ENCODE measurements around the gene HCAR3.
A peak's percentile ranks its signal among the peaks of the same experiment; 100 is the strongest.
"Not testable (repeated sequence)": the region's sequence is repeated elsewhere in the genome, so short reads cannot be mapped to it uniquely, and the experiment has no call there.

Gene HCAR3

GRCh38 chr12:122716658-122717057, at the start of gene HCAR3:
Gene HCAR3 (minus strand): TSS chr12:122716811. CDS start chr12:122716737, 74 bp downstream.
- H3K27me3 ChIP-seq (ENCODE audit: control insufficient read depth, insufficient read depth, low read length); H3K9me3 ChIP-seq (ENCODE audit: control insufficient read depth, insufficient read depth, low read length); H3K4me1 ChIP-seq (ENCODE audit: control insufficient read depth, insufficient read depth, low read length); H3K4me3 ChIP-seq (ENCODE audit: low read length); DNase-seq (ENCODE audit: low read depth, low spot score); H3K36me3 ChIP-seq (ENCODE audit: control insufficient read depth, insufficient read depth, low read length); H3K27ac ChIP-seq (ENCODE audit: low read length): not testable (repeated sequence)
- WGBS (ENCODE audit: insufficient coverage, insufficient read length): no CpG with 5 or more reads among the region's 10 CpGs

GRCh38 chr12:122757568-122757967, 41.0 kb upstream of the HCAR3 start:
- no peak for DNase-seq (ENCODE audit: low read depth, low spot score)
- H3K27me3 ChIP-seq (ENCODE audit: control insufficient read depth, insufficient read depth, low read length): no peaks in the 10 kb centered on the region
- H3K36me3 ChIP-seq (ENCODE audit: control insufficient read depth, insufficient read depth, low read length): peaks cover 10% of the 10 kb centered on the region; the same call in 1 of the 2 replicates
- no peak overlapping the region for H3K4me3 ChIP-seq (ENCODE audit: low read length)
- no peaks in the 10 kb centered on the region for H3K9me3 ChIP-seq (ENCODE audit: control insufficient read depth, insufficient read depth, low read length)
- WGBS (ENCODE audit: insufficient coverage, insufficient read length): no CpG with 5 or more reads among the region's 1 CpG
- no peaks in the 10 kb centered on the region for H3K4me1 ChIP-seq (ENCODE audit: control insufficient read depth, insufficient read depth, low read length)
- H3K27ac ChIP-seq (ENCODE audit: low read length): no peak overlapping the region

GRCh38 chr12:122754790-122755189, 38.2 kb upstream of the HCAR3 start:
- Histone ChIP-seq H3K27ac (ENCODE audit: low read length) (no peak overlapping the region), H3K4me3 (ENCODE audit: low read length) (no peak overlapping the region), H3K9me3 (ENCODE audit: control insufficient read depth, insufficient read depth, low read length) (no peaks in the 10 kb centered on the region), H3K27me3 (ENCODE audit: control insufficient read depth, insufficient read depth, low read length) (no peaks in the 10 kb centered on the region), H3K4me1 (ENCODE audit: control insufficient read depth, insufficient read depth, low read length) (no peaks in the 10 kb centered on the region), H3K36me3 (ENCODE audit: control insufficient read depth, insufficient read depth, low read length) (peaks cover 10% of the 10 kb centered on the region; the same call in 1 of the 2 replicates)
- no CpG with 5 or more reads among the region's 1 CpG for WGBS (ENCODE audit: insufficient coverage, insufficient read length)
- no peak for DNase-seq (ENCODE audit: low read depth, low spot score)

GRCh38 chr12:122753319-122753650, 36.7 kb upstream of the HCAR3 start:
- Histone ChIP-seq H3K27ac (ENCODE audit: low read length) (no peak overlapping the region), H3K4me3 (ENCODE audit: low read length) (peak overlapping the region; percentile 74), H3K9me3 (ENCODE audit: control insufficient read depth, insufficient read depth, low read length) (no peaks in the 10 kb centered on the region), H3K27me3 (ENCODE audit: control insufficient read depth, insufficient read depth, low read length) (no peaks in the 10 kb centered on the region), H3K36me3 (ENCODE audit: control insufficient read depth, insufficient read depth, low read length) (peaks cover 6% of the 10 kb centered on the region; the same call in 1 of the 2 replicates), H3K4me1 (ENCODE audit: control insufficient read depth, insufficient read depth, low read length) (no peaks in the 10 kb centered on the region)
- no CpG with 5 or more reads among the region's 5 CpGs for WGBS (ENCODE audit: insufficient coverage, insufficient read length)
- no peak for DNase-seq (ENCODE audit: low read depth, low spot score)

- Histone ChIP-seq H3K27ac (ENCODE audit: low read length) (no peak within 1 kb of the TSS), H3K9me3 (ENCODE audit: control insufficient read depth, insufficient read depth, low read length) (no peaks in the 10 kb centered on the region), H3K4me1 (ENCODE audit: control insufficient read depth, insufficient read depth, low read length) (no peaks in the 10 kb centered on the region), H3K27me3 (ENCODE audit: control insufficient read depth, insufficient read depth, low read length) (no peaks in the 10 kb centered on the region), H3K4me3 (ENCODE audit: low read length) (peak within 1 kb of the TSS; percentile 74), H3K36me3 (ENCODE audit: control insufficient read depth, insufficient read depth, low read length) (peaks cover 6% of the 10 kb centered on the region; the same call in 1 of the 2 replicates)
- peak; percentile 98 for DNase-seq (ENCODE audit: low read depth, low spot score)
- no CpG with 5 or more reads among the region's 73 CpGs for WGBS (ENCODE audit: insufficient coverage, insufficient read length)
Measured at GRCh38 chr12:122752464-122753318, 36.1 kb upstream of the HCAR3 start, which contains the start of gene DENR. Gene DENR (plus strand): TSS chr12:122752824. CDS start chr12:122753702, 878 bp downstream.

- H3K4me3 ChIP-seq (ENCODE audit: low read length); H3K27ac ChIP-seq (ENCODE audit: low read length); H3K36me3 ChIP-seq (ENCODE audit: control insufficient read depth, insufficient read depth, low read length); H3K4me1 ChIP-seq (ENCODE audit: control insufficient read depth, insufficient read depth, low read length); H3K27me3 ChIP-seq (ENCODE audit: control insufficient read depth, insufficient read depth, low read length); H3K9me3 ChIP-seq (ENCODE audit: control insufficient read depth, insufficient read depth, low read length); DNase-seq (ENCODE audit: low read depth, low spot score): not testable (repeated sequence)
- no CpG with 5 or more reads among the region's 17 CpGs for WGBS (ENCODE audit: insufficient coverage, insufficient read length)
Measured at GRCh38 chr12:122750781-122751515, 34.3 kb upstream of the HCAR3 start.

- Histone ChIP-seq H3K27ac (ENCODE audit: low read length) (no peak overlapping the region), H3K36me3 (ENCODE audit: control insufficient read depth, insufficient read depth, low read length) (peaks cover 3% of the 10 kb centered on the region; the same call in 1 of the 2 replicates), H3K27me3 (ENCODE audit: control insufficient read depth, insufficient read depth, low read length) (no peaks in the 10 kb centered on the region), H3K9me3 (ENCODE audit: control insufficient read depth, insufficient read depth, low read length) (no peaks in the 10 kb centered on the region), H3K4me3 (ENCODE audit: low read length) (no peak overlapping the region), H3K4me1 (ENCODE audit: control insufficient read depth, insufficient read depth, low read length) (no peaks in the 10 kb centered on the region)
- no CpG with 5 or more reads among the region's 6 CpGs for WGBS (ENCODE audit: insufficient coverage, insufficient read length)
- no peak for DNase-seq (ENCODE audit: low read depth, low spot score)
Measured at GRCh38 chr12:122749569-122750332, 33.1 kb upstream of the HCAR3 start.

GRCh38 chr12:122747224-122748135, 30.9 kb upstream of the HCAR3 start:
- no peak for DNase-seq (ENCODE audit: low read depth, low spot score)
- 100% methylated on average over 2 of the region's 9 CpGs for WGBS (ENCODE audit: insufficient coverage, insufficient read length)

GRCh38 chr12:122743895-122744525, 27.4 kb upstream of the HCAR3 start:
- Histone ChIP-seq H3K9me3 (ENCODE audit: control insufficient read depth, insufficient read depth, low read length) (no peaks in the 10 kb centered on the region), H3K4me3 (ENCODE audit: low read length) (no peak overlapping the region), H3K4me1 (ENCODE audit: control insufficient read depth, insufficient read depth, low read length) (no peaks in the 10 kb centered on the region; the same call in 1 of the 2 replicates), H3K36me3 (ENCODE audit: control insufficient read depth, insufficient read depth, low read length) (no peaks in the 10 kb centered on the region), H3K27me3 (ENCODE audit: control insufficient read depth, insufficient read depth, low read length) (no peaks in the 10 kb centered on the region), H3K27ac (ENCODE audit: low read length) (no peak overlapping the region)
- no peak for DNase-seq (ENCODE audit: low read depth, low spot score)
- WGBS (ENCODE audit: insufficient coverage, insufficient read length): no CpG with 5 or more reads among the region's 7 CpGs

More at GRCh38 chr12:122747224-122748135, 30.9 kb upstream of the HCAR3 start:
- Histone ChIP-seq H3K4me1 (ENCODE audit: control insufficient read depth, insufficient read depth, low read length) (no peaks in the 10 kb centered on the region; the same call in 1 of the 2 replicates), H3K36me3 (ENCODE audit: control insufficient read depth, insufficient read depth, low read length) (no peaks in the 10 kb centered on the region), H3K27ac (ENCODE audit: low read length) (no peak overlapping the region), H3K27me3 (ENCODE audit: control insufficient read depth, insufficient read depth, low read length) (no peaks in the 10 kb centered on the region), H3K9me3 (ENCODE audit: control insufficient read depth, insufficient read depth, low read length) (no peaks in the 10 kb centered on the region), H3K4me3 (ENCODE audit: low read length) (no peak overlapping the region)

Data from iPS DF 6.9 (cell line).